Esophagus squamous epithelium (tissue), 4 donors: ENCODE measurements around the gene CDC6.

Source experiments
- POLR2A ChIP-seq, 4 donors: fragments of 450-650 bp; IDR thresholded peaks; one replicate each; pipeline ENCODE4 v1.6.1; 2017; ENCODE audit warnings: antibody characterized with exemption in 4 of 4, mild to moderate bottlenecking in 4 of 4, moderate library complexity in 3 of 4
- TF ChIP-seq, protein P1 (sequence below), 6 experiments: fragments of 450-650 bp in 4 of 6; fragments of 200-600 bp in 2 of 6; sonication (generic) in 2 of 6; IDR thresholded peaks; one replicate each; pipeline ENCODE4 v1.5.1; 2016 to 2019; ENCODE audit warnings: antibody characterized with exemption in 6 of 6, mild to moderate bottlenecking in 4 of 6, moderate library complexity in 4 of 6

DNA sequence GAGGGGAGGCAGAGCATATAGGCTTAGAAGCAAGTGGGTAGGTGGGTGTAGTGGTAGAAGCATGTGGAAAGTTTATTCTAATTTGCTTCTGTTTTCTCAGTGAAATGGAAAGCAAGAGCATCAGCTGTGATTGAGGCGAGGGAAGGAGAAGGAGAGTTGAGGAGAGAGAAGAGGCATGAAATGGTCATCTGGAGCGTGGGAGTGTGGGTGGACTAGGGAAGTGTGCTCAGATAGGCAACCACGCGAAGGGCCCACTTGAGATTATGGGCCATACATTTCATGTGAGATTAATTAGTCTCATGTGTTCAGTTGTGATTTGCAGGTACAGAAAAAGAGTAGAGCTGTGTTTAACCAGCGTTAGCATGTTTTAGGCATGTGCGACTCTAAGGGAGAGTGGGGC lies 20.8 kb upstream of the CDC6 start:
- TF ChIP-seq, protein P1, sequence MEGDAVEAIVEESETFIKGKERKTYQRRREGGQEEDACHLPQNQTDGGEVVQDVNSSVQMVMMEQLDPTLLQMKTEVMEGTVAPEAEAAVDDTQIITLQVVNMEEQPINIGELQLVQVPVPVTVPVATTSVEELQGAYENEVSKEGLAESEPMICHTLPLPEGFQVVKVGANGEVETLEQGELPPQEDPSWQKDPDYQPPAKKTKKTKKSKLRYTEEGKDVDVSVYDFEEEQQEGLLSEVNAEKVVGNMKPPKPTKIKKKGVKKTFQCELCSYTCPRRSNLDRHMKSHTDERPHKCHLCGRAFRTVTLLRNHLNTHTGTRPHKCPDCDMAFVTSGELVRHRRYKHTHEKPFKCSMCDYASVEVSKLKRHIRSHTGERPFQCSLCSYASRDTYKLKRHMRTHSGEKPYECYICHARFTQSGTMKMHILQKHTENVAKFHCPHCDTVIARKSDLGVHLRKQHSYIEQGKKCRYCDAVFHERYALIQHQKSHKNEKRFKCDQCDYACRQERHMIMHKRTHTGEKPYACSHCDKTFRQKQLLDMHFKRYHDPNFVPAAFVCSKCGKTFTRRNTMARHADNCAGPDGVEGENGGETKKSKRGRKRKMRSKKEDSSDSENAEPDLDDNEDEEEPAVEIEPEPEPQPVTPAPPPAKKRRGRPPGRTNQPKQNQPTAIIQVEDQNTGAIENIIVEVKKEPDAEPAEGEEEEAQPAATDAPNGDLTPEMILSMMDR (IDR thresholded peaks at IDR 0.05), result no peak
- no peak for TF ChIP-seq POLR2A (IDR thresholded peaks at IDR 0.05)
